Right atrium auricular region (tissue), 2 donors: ENCODE results near the gene EPHA2. TPM values are rescaled to one million over a fixed set of nuclear protein-coding genes. Genes with fewer than 3 reads are reported as not detected.

ENCODE experiments used
- DNase-seq: peaks from one replicate; pipeline ENCODE4 v3.0.0-alpha.2; 2019; ENCODE audit warnings: low spot score
- H3K27ac ChIP-seq, 2 donors: fragments of 200-600 bp; sonication (generic); 1 replicate in 1 of 2; 2 replicates in 1 of 2; pipeline ENCODE4 v1.5.1; 2016 to 2019
- H3K27me3 ChIP-seq, 2 donors: fragments of 200-600 bp; sonication (generic); one replicate each; pipeline versions ENCODE4 v1.5.1 to v1.6.0; 2017 to 2019
- H3K36me3 ChIP-seq: fragments of 200-600 bp; sonication (generic); one replicate; pipeline ENCODE4 v1.5.1; 2016
- H3K4me1 ChIP-seq, 2 donors: fragments of 200-600 bp; sonication (generic); one replicate each; pipeline versions ENCODE4 v1.5.1 to v1.6.0; 2017 to 2019
- H3K4me3 ChIP-seq, 2 donors: fragments of 200-600 bp; sonication (generic); 1 replicate in 1 of 2; 2 replicates in 1 of 2; pipeline ENCODE4 v1.5.1; 2017 to 2019; ENCODE audit warnings: mild to moderate bottlenecking in 1 of 2, moderate library complexity in 1 of 2
- H3K9me3 ChIP-seq, 2 donors: fragments of 200-600 bp; sonication (generic); one replicate each; pipeline ENCODE4 v1.5.1; 2019
- total RNA-seq, 2 donors: library from RNA; depleted of rRNA; stranded (reverse); fragments of >200 nt; gene quantifications; one replicate each; pipeline ENCODE4 v1.1.0, GENCODE V29; 2016
- TF ChIP-seq, protein P1 (sequence below), 2 donors: fragments of 200-600 bp; sonication (generic); IDR thresholded peaks; one replicate each; pipeline ENCODE4 v1.5.1; 2019; ENCODE audit warnings: antibody characterized with exemption in 2 of 2

The EPHA2 gene
- total RNA-seq, 2 donors from 2014 or later: 17.5 to 43.5 TPM

DNA sequence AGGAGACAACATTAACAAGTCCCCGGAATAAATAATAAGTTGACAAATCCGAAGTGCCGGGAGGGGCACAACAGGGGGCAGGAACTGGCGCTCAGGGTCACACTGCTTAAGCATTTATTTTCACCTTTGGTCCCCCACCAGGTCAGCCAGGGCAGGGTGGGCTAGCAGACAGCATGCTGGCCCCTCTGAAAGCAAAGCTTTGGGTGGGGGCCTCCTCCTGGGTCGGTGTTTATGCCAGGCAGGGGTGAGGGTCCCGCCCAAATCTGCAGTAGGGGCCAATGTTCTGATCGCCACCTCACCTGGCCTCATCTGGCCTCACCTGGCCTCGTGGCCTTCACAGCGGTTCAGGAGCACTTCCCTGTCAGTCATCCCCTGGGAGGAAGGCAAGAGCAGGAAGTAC is 74.2 kb downstream of the EPHA2 start:
- no peak overlapping the region for H3K27ac ChIP-seq
- H3K4me3 ChIP-seq: no peak overlapping the region
- no peaks in the 10 kb centered on the region for H3K36me3 ChIP-seq
- H3K4me1 ChIP-seq: peaks cover 0 to 24% of the 10 kb centered on the region in 2 donors
- TF ChIP-seq, protein P1, sequence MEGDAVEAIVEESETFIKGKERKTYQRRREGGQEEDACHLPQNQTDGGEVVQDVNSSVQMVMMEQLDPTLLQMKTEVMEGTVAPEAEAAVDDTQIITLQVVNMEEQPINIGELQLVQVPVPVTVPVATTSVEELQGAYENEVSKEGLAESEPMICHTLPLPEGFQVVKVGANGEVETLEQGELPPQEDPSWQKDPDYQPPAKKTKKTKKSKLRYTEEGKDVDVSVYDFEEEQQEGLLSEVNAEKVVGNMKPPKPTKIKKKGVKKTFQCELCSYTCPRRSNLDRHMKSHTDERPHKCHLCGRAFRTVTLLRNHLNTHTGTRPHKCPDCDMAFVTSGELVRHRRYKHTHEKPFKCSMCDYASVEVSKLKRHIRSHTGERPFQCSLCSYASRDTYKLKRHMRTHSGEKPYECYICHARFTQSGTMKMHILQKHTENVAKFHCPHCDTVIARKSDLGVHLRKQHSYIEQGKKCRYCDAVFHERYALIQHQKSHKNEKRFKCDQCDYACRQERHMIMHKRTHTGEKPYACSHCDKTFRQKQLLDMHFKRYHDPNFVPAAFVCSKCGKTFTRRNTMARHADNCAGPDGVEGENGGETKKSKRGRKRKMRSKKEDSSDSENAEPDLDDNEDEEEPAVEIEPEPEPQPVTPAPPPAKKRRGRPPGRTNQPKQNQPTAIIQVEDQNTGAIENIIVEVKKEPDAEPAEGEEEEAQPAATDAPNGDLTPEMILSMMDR (IDR thresholded peaks at IDR 0.05): no peak
- H3K27me3 ChIP-seq: no peaks in the 10 kb centered on the region
- DNase-seq: no peak
- H3K9me3 ChIP-seq: no peaks in the 10 kb centered on the region

DNA sequence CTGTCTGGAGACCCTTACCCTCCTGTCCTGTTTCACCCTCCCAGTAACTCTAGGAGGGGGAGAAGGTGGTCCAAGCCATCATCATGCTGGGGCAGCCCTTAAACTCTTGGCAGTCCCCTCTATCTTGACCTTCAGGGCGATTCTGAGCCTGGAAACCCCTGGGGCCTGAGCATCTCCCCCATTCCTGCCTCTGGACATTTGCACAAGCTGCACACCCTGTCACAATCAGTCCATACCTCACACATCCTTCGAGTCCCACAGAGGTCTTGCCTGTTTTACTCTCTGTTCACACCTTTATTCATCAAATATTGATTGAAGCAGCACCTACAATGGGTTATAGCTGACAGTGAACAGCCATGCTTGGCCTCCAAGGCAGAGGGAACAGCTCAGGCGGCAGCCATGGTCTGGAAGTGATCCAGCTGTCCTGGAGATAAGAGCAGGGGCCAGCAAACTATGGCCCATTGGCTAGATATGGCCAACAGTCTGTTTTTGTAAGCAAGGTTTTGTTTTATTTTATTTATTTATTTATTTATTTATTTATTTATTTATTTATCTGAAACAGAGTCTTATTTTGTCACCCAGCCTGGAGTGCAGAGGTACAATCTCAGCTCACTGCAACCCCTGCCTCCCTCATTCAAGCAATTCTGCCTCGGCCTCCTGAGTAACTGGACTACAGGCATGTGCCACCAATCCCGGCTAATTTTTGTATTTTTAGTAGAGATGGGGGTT is 75.3 kb downstream of the EPHA2 start:
- no peak for DNase-seq
- Histone ChIP-seq H3K27ac (no peak overlapping the region), H3K4me1 (peaks cover 0 to 35% of the 10 kb centered on the region in 2 donors), H3K9me3 (no peaks in the 10 kb centered on the region), H3K27me3 (no peaks in the 10 kb centered on the region), H3K36me3 (no peaks in the 10 kb centered on the region), H3K4me3 (no peak overlapping the region)
- TF ChIP-seq, protein P1 (IDR thresholded peaks at IDR 0.05): no peak

DNA sequence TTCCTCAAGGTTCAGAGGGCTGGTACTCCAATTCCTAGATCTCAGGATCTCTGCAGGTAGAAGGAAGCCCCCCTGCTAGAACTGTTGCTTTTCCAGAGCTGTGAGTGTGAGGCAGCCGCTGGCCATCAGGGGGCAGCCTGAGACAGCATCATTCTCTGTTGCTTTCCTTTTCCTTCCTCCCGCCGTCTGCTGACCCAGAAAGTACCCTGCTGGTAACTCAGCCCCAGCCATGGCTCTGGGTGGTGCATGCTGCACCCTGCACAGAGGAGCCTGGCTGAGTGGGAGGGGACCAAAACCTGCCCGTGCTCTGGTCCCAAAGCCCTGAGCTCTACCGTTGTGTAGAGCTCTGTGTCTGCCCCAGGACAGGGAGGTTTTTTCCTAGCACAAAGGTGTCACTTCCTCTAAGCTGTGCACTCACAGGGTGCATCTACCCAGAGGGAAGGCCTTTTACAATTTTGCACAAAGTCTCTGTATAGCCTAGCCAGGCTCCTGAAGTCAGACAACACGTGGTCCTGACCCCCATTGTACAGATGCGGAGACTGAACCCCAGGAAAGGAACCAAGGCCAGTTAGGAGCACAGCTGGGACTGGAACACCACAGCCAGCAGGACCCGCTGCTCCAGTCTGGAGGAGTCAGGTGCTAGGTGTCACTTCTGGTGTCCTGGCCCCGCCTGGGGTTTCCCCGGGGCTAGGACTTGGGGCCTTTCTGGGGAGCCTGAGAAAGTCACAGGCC is 76.8 kb downstream of the EPHA2 start:
- DNase-seq: peak; percentile 83
- Histone ChIP-seq H3K36me3 (no peaks in the 10 kb centered on the region), H3K9me3 (no peaks in the 10 kb centered on the region), H3K27ac (peak overlapping the region in 1 of 2 donors; percentile 11), H3K4me1 (peaks cover 0 to 50% of the 10 kb centered on the region in 2 donors), H3K27me3 (no peaks in the 10 kb centered on the region), H3K4me3 (no peak overlapping the region)
- TF ChIP-seq, protein P1 (IDR thresholded peaks at IDR 0.05): peak; percentile 82 to 91

DNA sequence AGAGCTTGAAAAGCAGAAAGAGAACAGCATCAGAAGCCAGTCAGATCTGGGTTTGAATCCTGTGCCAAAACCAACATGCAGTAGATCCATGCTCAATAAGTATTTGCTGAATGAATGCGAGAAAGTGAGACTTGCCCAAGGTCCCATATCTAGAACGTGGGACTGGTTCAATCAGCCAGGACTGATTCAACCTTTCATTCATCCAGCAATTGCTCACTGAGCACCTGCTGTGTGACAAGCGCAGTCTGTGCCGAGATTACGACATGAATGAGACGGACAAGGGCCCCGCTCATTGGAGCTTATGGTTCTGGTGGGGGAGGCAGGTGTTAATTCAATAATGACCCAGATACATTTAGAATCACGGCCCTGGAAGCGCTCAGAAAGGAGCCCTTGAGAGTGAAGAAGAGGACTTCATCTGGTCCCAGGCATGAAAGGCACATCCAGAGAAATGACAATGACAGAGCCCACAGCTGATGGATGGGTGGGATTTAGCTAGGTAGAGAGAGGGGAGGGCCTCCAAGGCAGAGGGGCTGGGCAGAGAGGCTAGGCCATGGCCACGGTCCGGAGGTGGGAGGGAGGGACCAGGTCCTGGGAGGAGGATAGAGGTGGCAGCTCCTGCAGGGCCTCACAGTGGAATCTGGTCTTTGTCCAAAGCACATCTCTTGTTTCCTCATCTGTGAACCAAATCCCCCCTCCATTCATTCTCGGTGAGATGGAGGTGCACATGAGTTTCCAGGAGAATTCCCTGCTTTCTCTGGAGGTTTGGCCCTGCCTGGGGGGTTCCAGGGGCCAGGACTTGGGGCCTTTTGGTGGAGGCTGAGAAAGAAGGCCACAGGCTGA is 78.2 kb downstream of the EPHA2 start:
- H3K4me3 ChIP-seq: no peak overlapping the region
- peaks cover 0 to 59% of the 10 kb centered on the region in 2 donors for H3K4me1 ChIP-seq
- DNase-seq: no peak
- H3K36me3 ChIP-seq: no peaks in the 10 kb centered on the region
- no peaks in the 10 kb centered on the region for H3K27me3 ChIP-seq
- TF ChIP-seq, protein P1 (IDR thresholded peaks at IDR 0.05): no peak
- peak overlapping the region; percentile 69 to 74 for H3K27ac ChIP-seq
- no peaks in the 10 kb centered on the region for H3K9me3 ChIP-seq

DNA sequence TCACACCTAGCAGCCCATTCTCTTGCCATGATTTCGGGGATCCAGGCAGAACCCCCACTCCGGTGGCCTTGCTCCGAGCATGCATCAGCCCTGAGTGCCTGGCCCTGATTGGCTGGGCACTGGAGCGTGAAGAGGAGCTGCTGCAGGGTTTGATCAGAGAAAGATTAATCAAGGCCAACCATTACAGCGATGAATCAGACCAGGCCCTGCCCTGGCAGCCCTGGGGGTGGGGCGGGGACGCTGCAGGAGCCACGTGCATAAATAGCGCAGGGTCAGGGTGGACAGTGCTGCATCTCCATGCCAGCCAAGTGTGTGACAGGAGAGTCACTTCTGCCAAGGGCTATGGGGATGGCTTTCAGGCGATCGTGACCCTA is 79.0 kb downstream of the EPHA2 start:
- TF ChIP-seq, protein P1 (IDR thresholded peaks at IDR 0.05): no peak
- no peak for DNase-seq
- Histone ChIP-seq H3K27me3 (no peaks in the 10 kb centered on the region), H3K36me3 (no peaks in the 10 kb centered on the region), H3K9me3 (no peaks in the 10 kb centered on the region), H3K4me1 (peaks cover 0 to 56% of the 10 kb centered on the region in 2 donors), H3K27ac (peak overlapping the region; percentile 69 to 74), H3K4me3 (no peak overlapping the region)
